ENCODE data around the gene LHFPL2. TPM values are rescaled to one million over a fixed set of nuclear protein-coding genes. Genes with fewer than 3 reads are reported as not detected.

The LHFPL2 gene
- polyA plus RNA-seq, 3 donors = 3.7 to 11.6 (median 7.3) TPM

DNA sequence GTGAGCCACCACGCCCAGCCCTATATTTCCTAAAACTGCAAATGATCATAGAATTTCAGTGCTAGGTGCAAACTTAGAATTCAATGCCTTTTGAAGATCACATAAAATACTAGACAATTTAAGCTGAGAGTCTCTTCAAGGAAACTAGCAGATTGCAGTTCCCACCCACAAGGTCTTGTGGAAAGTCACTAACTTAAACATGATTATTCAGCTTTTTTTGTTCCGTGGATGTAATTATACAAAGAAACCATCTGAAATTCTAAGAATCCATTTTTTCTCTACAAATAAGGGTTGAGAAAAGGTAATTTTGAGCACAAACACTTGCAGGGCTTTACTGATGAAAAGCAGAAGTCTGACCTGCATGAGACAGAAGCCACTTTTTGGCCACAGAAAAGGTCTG, 4.5 kb upstream of the LHFPL2 start:
- H4K20me1 ChIP-seq (ENCODE audit: insufficient read depth, low read length) = no peaks in the 10 kb centered on the region
- DNase-seq = no peak
- H3K4me2 ChIP-seq (replicated peaks; ENCODE audit: extremely low read depth, low read length, poor library complexity, severe bottlenecking) = no peak overlapping the region
- 100% methylated on average over 1 of the region's 2 CpGs for WGBS (ENCODE audit: insufficient coverage)
- H3K36me3 Mint-ChIP-seq = no peaks in the 10 kb centered on the region
- no peak overlapping the region for H3K9ac ChIP-seq (ENCODE audit: insufficient read depth, low read length, poor library complexity, severe bottlenecking)
- peaks cover 0 to 7% (median 0%) of the 10 kb centered on the region in 7 donors for H3K9me3 Mint-ChIP-seq
- peaks cover 4 to 6% of the 10 kb centered on the region in 2 donors for H3K4me1 ChIP-seq (ENCODE audit: control insufficient read depth in 1 of 2, insufficient read depth in 2 of 2, low read length in 2 of 2)
- no peaks in the 10 kb centered on the region for H3K9me3 ChIP-seq (replicated peaks in 1 of 2; ENCODE audit: control insufficient read depth in 1 of 2, insufficient read depth in 1 of 2, low read length in 2 of 2)
- no peak overlapping the region for H3K4me3 ChIP-seq (replicated peaks in 1 of 3; ENCODE audit: low read depth in 2 of 3, low read length in 3 of 3)
- no peak overlapping the region for H3K27ac Mint-ChIP-seq
- peaks cover 18 to 28% (median 26%) of the 10 kb centered on the region in 3 donors for H3K27me3 Mint-ChIP-seq (ENCODE audit: low read depth in 3 of 3)
- H3K27ac ChIP-seq (ENCODE audit: low read depth in 1 of 2, low read length in 2 of 2) = no peak overlapping the region
- H2AFZ ChIP-seq (ENCODE audit: insufficient read depth, low read depth, low read length, poor library complexity, severe bottlenecking) = no peak overlapping the region
- no peaks in the 10 kb centered on the region for H3K4me1 Mint-ChIP-seq
- no peaks in the 10 kb centered on the region for H3K79me2 ChIP-seq (ENCODE audit: insufficient read depth, low read length)
- intact Hi-C loops (cut with micrococcal nuclease) = no loop called here
- H3K27me3 ChIP-seq (ENCODE audit: control insufficient read depth in 2 of 2, insufficient read depth in 2 of 2, low read length in 2 of 2) = peaks cover 11 to 13% of the 10 kb centered on the region in 2 donors
- TF ChIP-seq, protein P1, sequence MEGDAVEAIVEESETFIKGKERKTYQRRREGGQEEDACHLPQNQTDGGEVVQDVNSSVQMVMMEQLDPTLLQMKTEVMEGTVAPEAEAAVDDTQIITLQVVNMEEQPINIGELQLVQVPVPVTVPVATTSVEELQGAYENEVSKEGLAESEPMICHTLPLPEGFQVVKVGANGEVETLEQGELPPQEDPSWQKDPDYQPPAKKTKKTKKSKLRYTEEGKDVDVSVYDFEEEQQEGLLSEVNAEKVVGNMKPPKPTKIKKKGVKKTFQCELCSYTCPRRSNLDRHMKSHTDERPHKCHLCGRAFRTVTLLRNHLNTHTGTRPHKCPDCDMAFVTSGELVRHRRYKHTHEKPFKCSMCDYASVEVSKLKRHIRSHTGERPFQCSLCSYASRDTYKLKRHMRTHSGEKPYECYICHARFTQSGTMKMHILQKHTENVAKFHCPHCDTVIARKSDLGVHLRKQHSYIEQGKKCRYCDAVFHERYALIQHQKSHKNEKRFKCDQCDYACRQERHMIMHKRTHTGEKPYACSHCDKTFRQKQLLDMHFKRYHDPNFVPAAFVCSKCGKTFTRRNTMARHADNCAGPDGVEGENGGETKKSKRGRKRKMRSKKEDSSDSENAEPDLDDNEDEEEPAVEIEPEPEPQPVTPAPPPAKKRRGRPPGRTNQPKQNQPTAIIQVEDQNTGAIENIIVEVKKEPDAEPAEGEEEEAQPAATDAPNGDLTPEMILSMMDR (IDR thresholded peaks at IDR 0.05) = no peak
- H3K36me3 ChIP-seq (replicated peaks in 1 of 2; ENCODE audit: control insufficient read depth in 1 of 2, insufficient read depth in 2 of 2, low read length in 2 of 2) = no peaks in the 10 kb centered on the region
- no peak overlapping the region for H3K4me3 Mint-ChIP-seq

DNA sequence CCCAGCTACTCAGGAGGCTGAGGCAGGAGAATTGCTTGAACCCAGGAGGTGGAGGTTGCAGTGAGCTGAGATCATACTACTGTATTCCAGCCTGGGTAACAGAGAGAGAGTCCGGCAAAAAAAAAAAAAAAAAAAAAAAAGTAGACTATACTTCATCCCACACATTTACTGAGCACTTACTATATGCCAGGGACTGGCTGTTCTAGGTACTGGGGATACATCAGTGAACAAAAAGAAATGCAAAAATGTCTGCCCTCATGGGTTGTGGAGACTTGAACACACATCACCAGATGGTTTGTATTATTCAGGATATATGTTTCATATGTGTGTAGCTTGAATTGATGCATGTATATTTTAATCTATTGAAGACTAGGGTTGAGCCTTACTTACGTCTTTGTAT, 2.9 kb upstream of the LHFPL2 start:
- H3K79me2 ChIP-seq (ENCODE audit: insufficient read depth, low read length) = no peaks in the 10 kb centered on the region
- WGBS (ENCODE audit: insufficient coverage) = no CpG with 5 or more reads among the region's 2 CpGs
- peaks cover 25 to 26% of the 10 kb centered on the region in 2 donors for H3K27me3 ChIP-seq (ENCODE audit: control insufficient read depth in 2 of 2, insufficient read depth in 2 of 2, low read length in 2 of 2)
- no peak overlapping the region for H3K4me2 ChIP-seq (replicated peaks; ENCODE audit: extremely low read depth, low read length, poor library complexity, severe bottlenecking)
- Mint-ChIP-seq H3K4me3 (no peak overlapping the region), H3K4me1 (peaks cover 14% of the 10 kb centered on the region), H3K27me3 (ENCODE audit: low read depth in 3 of 3) (peaks cover 31 to 42% (median 41%) of the 10 kb centered on the region in 3 donors), H3K9me3 (peaks cover 0 to 14% (median 5%) of the 10 kb centered on the region in 7 donors), H3K27ac (no peak overlapping the region), H3K36me3 (peaks cover 5 to 6% of the 10 kb centered on the region in 2 donors)
- H3K4me3 ChIP-seq (replicated peaks in 1 of 3; ENCODE audit: low read depth in 2 of 3, low read length in 3 of 3) = no peak overlapping the region
- no peaks in the 10 kb centered on the region for H3K9me3 ChIP-seq (replicated peaks in 1 of 2; ENCODE audit: control insufficient read depth in 1 of 2, insufficient read depth in 1 of 2, low read length in 2 of 2)
- DNase-seq = no peak
- TF ChIP-seq, protein P1 (IDR thresholded peaks at IDR 0.05) = no peak
- intact Hi-C loops (cut with micrococcal nuclease) = no loop called here
- H3K4me1 ChIP-seq (ENCODE audit: control insufficient read depth in 1 of 2, insufficient read depth in 2 of 2, low read length in 2 of 2) = peaks cover 17 to 20% of the 10 kb centered on the region in 2 donors
- H3K9ac ChIP-seq (ENCODE audit: insufficient read depth, low read length, poor library complexity, severe bottlenecking) = no peak overlapping the region
- H3K27ac ChIP-seq (ENCODE audit: low read depth in 1 of 2, low read length in 2 of 2) = no peak overlapping the region
- no peak overlapping the region for H2AFZ ChIP-seq (ENCODE audit: insufficient read depth, low read depth, low read length, poor library complexity, severe bottlenecking)
- H3K36me3 ChIP-seq (replicated peaks in 1 of 2; ENCODE audit: control insufficient read depth in 1 of 2, insufficient read depth in 2 of 2, low read length in 2 of 2) = no peaks in the 10 kb centered on the region
- H4K20me1 ChIP-seq (ENCODE audit: insufficient read depth, low read length) = no peaks in the 10 kb centered on the region

All from CD14-positive monocyte (primary cell).